ENCODE results near the gene BABAM2.

- TF ChIP-seq CTCF (conservative IDR thresholded peaks at IDR 0.05; ENCODE audit: low read length), result no peak
- TF ChIP-seq EZH2phosphoT487 (IDR thresholded peaks at IDR 0.05; ENCODE audit: borderline replicate concordance, low read depth, low read length), result no peak
Measured at GRCh38 chr2:28326469-28326805, 435.9 kb downstream of the BABAM2 start.
